ENCODE measurements around the gene APOC3.

Gene APOC3

GRCh38 chr11:116791002-116791812 is 38.5 kb upstream of the APOC3 start:
- peak; percentile 64 to 84 for DNase-seq
- Histone ChIP-seq H3K27ac (no peak overlapping the region), H3K4me3 (no peak overlapping the region), H3K4me1 (peaks cover 0 to 32% (median 21%) of the 10 kb centered on the region in 4 donors), H3K9me3 (no peaks in the 10 kb centered on the region), H3K36me3 (peaks cover under 1 to 5% (median 4%) of the 10 kb centered on the region in 3 donors), H3K27me3 (peaks cover 0 to 3% of the 10 kb centered on the region in 2 donors)
- peak; percentile 84 to 86 for TF ChIP-seq CTCF (IDR thresholded peaks at IDR 0.05)
- intact Hi-C loops (cut with DNase I; ENCODE audit: low total_unique reads): loop anchor here (5.0 kb wide), 2 partner anchors 46 to 316 kb away; partner anchors contain the start of gene APOA1

DNA sequence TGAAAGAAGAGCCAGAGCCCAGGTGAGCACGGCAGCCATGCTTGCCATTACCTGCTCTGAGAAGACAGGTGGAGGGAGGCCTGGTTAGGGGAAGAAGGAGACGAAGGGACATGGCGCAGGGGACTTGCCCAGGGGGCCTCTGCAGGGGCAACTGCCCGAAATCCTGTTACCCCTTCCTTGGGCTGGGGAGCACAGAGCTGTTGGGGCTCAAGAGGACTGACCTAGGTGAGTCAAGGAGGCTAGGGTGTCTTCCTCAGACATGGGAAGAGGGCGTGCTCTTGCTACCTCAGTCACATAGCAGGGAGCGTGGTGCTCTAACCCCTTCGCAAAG is 37.9 kb upstream of the APOC3 start, which contains the start of gene APOA5:
Gene APOA5, minus strand, starts transcription at position 67 of the 331 bp plus-strand sequence. Its CDS starts 19 bp downstream, at position 48.
- Histone ChIP-seq H3K9me3 (no peaks in the 10 kb centered on the region), H3K27me3 (peaks cover 0 to 3% of the 10 kb centered on the region in 2 donors), H3K36me3 (no peaks in the 10 kb centered on the region), H3K4me3 (no peak within 1 kb of the TSS), H3K4me1 (peaks cover 0 to 27% (median 16%) of the 10 kb centered on the region in 4 donors), H3K27ac (no peak within 1 kb of the TSS)
- TF ChIP-seq CTCF (IDR thresholded peaks at IDR 0.05): no peak
- intact Hi-C loops (cut with DNase I; ENCODE audit: low total_unique reads): loop anchor here (5.0 kb wide), 2 partner anchors 46 to 316 kb away; partner anchors contain the start of gene APOA1
- DNase-seq: no peak

DNA sequence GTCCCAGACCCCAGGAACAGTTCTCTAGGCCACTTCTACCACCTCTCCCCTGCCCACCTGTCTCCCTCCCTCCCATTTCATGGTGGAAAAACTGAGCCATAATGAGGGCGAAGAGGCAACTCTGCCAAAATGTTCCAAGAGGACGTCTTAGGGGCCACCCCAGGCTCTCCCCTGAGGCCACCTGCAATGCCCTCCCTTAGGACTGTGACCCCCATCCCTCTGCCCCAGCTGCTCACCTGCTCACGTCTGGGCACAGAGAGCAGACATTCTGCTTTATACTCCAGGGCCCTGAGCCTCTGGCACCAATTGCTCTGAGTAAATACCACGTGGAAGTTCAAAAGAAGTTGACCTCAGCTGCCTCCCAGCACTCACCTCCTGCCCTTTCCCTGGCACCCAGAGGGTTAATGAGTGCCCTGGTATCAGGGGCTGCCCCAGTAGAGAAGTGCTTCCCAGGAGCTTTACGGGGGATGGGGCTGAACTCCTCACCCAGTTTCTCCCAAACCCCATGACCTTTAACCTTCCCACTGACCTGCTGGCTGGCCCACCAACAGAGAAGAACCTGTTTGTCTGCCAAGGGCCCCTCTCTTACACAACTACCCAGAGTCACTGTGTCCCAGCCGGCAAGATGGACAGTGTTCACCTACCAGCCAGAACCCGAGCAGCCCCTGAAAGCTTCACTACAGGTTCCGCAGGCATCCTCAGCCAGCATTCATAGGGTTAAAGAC is 37.4 kb upstream of the APOC3 start:
- Histone ChIP-seq H3K4me1 (peaks cover 0 to 21% (median 11%) of the 10 kb centered on the region in 4 donors), H3K4me3 (no peak overlapping the region), H3K27me3 (peaks cover 0 to 3% of the 10 kb centered on the region in 2 donors), H3K36me3 (no peaks in the 10 kb centered on the region), H3K9me3 (no peaks in the 10 kb centered on the region), H3K27ac (no peak overlapping the region)
- intact Hi-C loops (cut with DNase I; ENCODE audit: low total_unique reads): loop anchor here (5.0 kb wide), 2 partner anchors 45 to 315 kb away; partner anchors contain the start of gene APOA1
- DNase-seq: no peak
- TF ChIP-seq CTCF (IDR thresholded peaks at IDR 0.05): no peak

GRCh38 chr11:116792869-116793771 is 36.6 kb upstream of the APOC3 start:
- Histone ChIP-seq H3K36me3 (no peaks in the 10 kb centered on the region), H3K4me1 (peaks cover 0 to 16% (median 10%) of the 10 kb centered on the region in 4 donors), H3K27me3 (peaks cover 0 to 3% of the 10 kb centered on the region in 2 donors), H3K27ac (no peak overlapping the region), H3K4me3 (no peak overlapping the region), H3K9me3 (no peaks in the 10 kb centered on the region)
- no peak for DNase-seq
- intact Hi-C loops (cut with DNase I; ENCODE audit: low total_unique reads): loop anchor here (5.0 kb wide), 2 partner anchors 44 to 314 kb away; partner anchors contain the start of gene APOA1
- TF ChIP-seq CTCF (IDR thresholded peaks at IDR 0.05): no peak

- no peak for TF ChIP-seq CTCF (IDR thresholded peaks at IDR 0.05)
Observed at GRCh38 chr11:116793772-116794097, 36.0 kb upstream of the APOC3 start.

More at GRCh38 chr11:116793772-116794097, 36.0 kb upstream of the APOC3 start:
- Histone ChIP-seq H3K27ac (no peak overlapping the region), H3K27me3 (peaks cover 0 to 3% of the 10 kb centered on the region in 2 donors), H3K4me1 (peaks cover 0 to 10% (median 5%) of the 10 kb centered on the region in 4 donors), H3K36me3 (no peaks in the 10 kb centered on the region), H3K9me3 (no peaks in the 10 kb centered on the region), H3K4me3 (no peak overlapping the region)
- DNase-seq: no peak
- intact Hi-C loops (cut with DNase I; ENCODE audit: low total_unique reads): loop anchor here (5.0 kb wide), 2 partner anchors 44 to 314 kb away; partner anchors contain the start of gene APOA1
